Hepatocyte (in vitro differentiated cells): Measurements from ENCODE around the gene TRAPPC3L. TPM values are rescaled to one million over a fixed set of nuclear protein-coding genes. Genes with fewer than 3 reads are reported as not detected.
A peak's percentile ranks its signal among the peaks of the same experiment; 100 is the strongest.

Experiments
- DNase-seq: peaks from one replicate; pipeline ENCODE4 v3.0.0-alpha.2; 2016; ENCODE audit warnings: low spot score
- H2AFZ ChIP-seq: fragments of 200-600 bp; sonication (generic); 2 replicates; pipeline ENCODE4 v1.6.0; 2016; ENCODE audit warnings: antibody characterized with exemption, mild to moderate bottlenecking
- H3K27ac ChIP-seq: fragments of 200-600 bp; sonication (generic); 2 replicates; pipeline ENCODE4 v1.5.1; 2016; ENCODE audit warnings: mild to moderate bottlenecking
- H3K27me3 ChIP-seq: fragments of 200-600 bp; sonication (generic); 2 replicates; pipeline ENCODE4 v1.6.1; 2016
- H3K36me3 ChIP-seq: fragments of 200-600 bp; sonication (generic); replicated peaks from 2 replicates; pipeline ENCODE4 v1.5.1; 2016; ENCODE audit warnings: low read depth; ENCODE audit not compliant: insufficient read depth
- H3K4me1 ChIP-seq: fragments of 200-600 bp; sonication (generic); 2 replicates; pipeline ENCODE4 v1.5.1; 2016; ENCODE audit warnings: mild to moderate bottlenecking, moderate library complexity; ENCODE audit not compliant: insufficient read depth
- H3K4me2 ChIP-seq: fragments of 200-600 bp; sonication (generic); 2 replicates; pipeline ENCODE4 v1.6.0; 2016
- H3K4me3 ChIP-seq: fragments of 200-600 bp; sonication (generic); 2 replicates; pipeline ENCODE4 v1.5.1; 2016; ENCODE audit warnings: mild to moderate bottlenecking
- H3K79me2 ChIP-seq: fragments of 200-600 bp; sonication (generic); 2 replicates; pipeline ENCODE4 v1.6.0; 2017; ENCODE audit warnings: mild to moderate bottlenecking
- H3K9me2 ChIP-seq: fragments of 200-600 bp; sonication (generic); replicated peaks from 2 replicates; pipeline ENCODE4 v1.6.0; 2017; ENCODE audit warnings: mild to moderate bottlenecking; ENCODE audit not compliant: insufficient read depth
- H3K9me3 ChIP-seq: fragments of 200-600 bp; sonication (generic); 2 replicates; pipeline ENCODE4 v1.5.1; 2016; ENCODE audit warnings: low read depth, mild to moderate bottlenecking
- H4K20me1 ChIP-seq: fragments of 200-600 bp; sonication (generic); 2 replicates; pipeline ENCODE4 v1.6.0; 2016; ENCODE audit warnings: mild to moderate bottlenecking; ENCODE audit not compliant: insufficient read depth, poor library complexity, severe bottlenecking
- EZH2 ChIP-seq: fragments of 200-600 bp; sonication (generic); IDR thresholded peaks from 2 replicates; pipeline ENCODE4 v1.6.1; 2016; ENCODE audit warnings: antibody characterized with exemption, mild to moderate bottlenecking, borderline replicate concordance
- EZH2phosphoT487 ChIP-seq: fragments of 200-600 bp; sonication (generic); IDR thresholded peaks from one replicate; pipeline ENCODE4 v1.6.1; 2018; ENCODE audit warnings: antibody characterized with exemption, mild to moderate bottlenecking, low read depth, moderate library complexity; ENCODE audit not compliant: unreplicated experiment, severe bottlenecking
- WGBS: methylation state at CpG from one replicate; pipeline ENCODE4 v1.1.6; 2016; ENCODE audit warnings: low lambda C conversion rate; ENCODE audit errors: missing lambda C conversion rate; 5-methylcytosine and 5-hydroxymethylcytosine counted together
- polyA plus RNA-seq: library from polyadenylated mRNA; unstranded; fragments of >200 nt; fragmentation: Nextera tagmentation; extraction: Ambion mirVana; gene quantifications from 2 replicates; pipeline ENCODE4 v1.2.1, GENCODE V29; 2016
- total RNA-seq: library from RNA; depleted of rRNA; stranded (reverse); fragments of >200 nt; gene quantifications from 2 replicates; pipeline ENCODE4 v1.2.3, GENCODE V29; 2014
- TF ChIP-seq, protein P1 (sequence below): fragments of 200-600 bp; sonication (generic); IDR thresholded peaks from 2 replicates; pipeline ENCODE4 v1.5.1; 2016; ENCODE audit warnings: antibody characterized with exemption, mild to moderate bottlenecking; ENCODE audit not compliant: poor library complexity

Gene TRAPPC3L
- total and polyA plus RNA-seq, 2 experiments from 2014 or later = 0.40 to 1.2 TPM

DNA sequence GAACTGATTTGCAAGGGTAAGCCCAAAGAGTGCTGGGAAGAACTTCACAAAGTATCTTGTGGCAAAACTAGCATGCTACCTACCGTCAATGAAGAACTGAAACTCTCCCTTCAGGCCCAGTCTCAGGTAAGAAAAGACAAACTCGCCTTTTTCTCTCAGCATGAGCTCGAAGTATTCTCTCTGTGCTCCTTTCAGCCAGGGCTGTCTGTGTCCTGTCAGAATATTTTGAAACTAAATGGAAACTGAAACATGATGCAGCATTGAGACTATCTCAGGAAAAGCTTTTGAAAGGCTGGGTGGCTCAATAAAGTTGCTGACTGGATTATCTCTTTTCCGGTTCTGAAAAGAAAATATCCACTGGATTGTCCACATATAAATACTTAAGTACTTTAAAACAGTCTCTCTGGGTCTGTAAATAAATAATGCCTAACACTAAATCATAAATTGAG is 33.3 kb downstream of the TRAPPC3L start:
- H3K4me2 ChIP-seq = peak overlapping the region; percentile 66
- TF ChIP-seq, protein P1, sequence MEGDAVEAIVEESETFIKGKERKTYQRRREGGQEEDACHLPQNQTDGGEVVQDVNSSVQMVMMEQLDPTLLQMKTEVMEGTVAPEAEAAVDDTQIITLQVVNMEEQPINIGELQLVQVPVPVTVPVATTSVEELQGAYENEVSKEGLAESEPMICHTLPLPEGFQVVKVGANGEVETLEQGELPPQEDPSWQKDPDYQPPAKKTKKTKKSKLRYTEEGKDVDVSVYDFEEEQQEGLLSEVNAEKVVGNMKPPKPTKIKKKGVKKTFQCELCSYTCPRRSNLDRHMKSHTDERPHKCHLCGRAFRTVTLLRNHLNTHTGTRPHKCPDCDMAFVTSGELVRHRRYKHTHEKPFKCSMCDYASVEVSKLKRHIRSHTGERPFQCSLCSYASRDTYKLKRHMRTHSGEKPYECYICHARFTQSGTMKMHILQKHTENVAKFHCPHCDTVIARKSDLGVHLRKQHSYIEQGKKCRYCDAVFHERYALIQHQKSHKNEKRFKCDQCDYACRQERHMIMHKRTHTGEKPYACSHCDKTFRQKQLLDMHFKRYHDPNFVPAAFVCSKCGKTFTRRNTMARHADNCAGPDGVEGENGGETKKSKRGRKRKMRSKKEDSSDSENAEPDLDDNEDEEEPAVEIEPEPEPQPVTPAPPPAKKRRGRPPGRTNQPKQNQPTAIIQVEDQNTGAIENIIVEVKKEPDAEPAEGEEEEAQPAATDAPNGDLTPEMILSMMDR = no peak
- TF ChIP-seq EZH2 (no peak), EZH2phosphoT487 (no peak)
- WGBS = 36% methylated on average over 4 of the region's 4 CpGs

DNA sequence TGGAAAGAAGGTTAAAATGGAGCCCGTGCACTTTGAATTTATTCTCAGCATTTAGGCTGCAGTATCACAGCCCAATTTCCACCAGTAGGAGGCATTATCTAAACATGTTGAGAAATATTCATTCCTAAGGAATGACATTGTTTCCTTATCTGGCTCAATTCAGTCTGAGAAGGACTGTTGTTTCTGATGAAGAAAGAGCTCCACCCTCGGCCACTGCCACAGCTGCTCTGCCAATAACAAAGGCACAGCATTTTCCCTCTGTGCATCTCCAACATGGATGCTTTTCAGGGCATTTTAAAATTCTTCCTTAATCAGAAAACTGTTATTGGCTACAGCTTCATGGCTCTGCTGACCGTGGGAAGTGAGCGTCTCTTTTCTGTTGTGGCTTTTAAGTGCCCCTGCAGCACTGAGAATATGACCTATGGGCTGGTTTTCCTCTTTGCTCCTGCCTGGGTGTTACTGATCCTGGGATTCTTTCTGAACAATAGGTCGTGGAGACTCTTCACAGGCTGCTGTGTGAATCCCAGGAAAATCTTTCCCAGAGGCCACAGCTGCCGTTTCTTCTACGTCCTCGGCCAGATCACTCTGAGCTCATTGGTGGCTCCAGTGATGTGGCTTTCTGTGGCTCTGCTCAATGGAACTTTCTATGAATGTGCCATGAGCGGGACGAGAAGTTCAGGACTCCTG is 33.9 kb downstream of the TRAPPC3L start, which contains the start of gene CALHM5:
TSS of gene CALHM5 (plus strand) at position 216 of the 687 bp plus-strand sequence. CDS start at position 274, 58 bp downstream.
- Histone ChIP-seq H3K4me3 (peak within 1 kb of the TSS; percentile 5), H3K9me3 (no peaks in the 10 kb centered on the region), H3K4me1 (no peaks in the 10 kb centered on the region), H3K27ac (peak within 1 kb of the TSS; percentile 77), H2AFZ (peak within 1 kb of the TSS; percentile 50), H3K9me2 (no peaks in the 10 kb centered on the region), H3K27me3 (no peaks in the 10 kb centered on the region), H3K79me2 (no peaks in the 10 kb centered on the region), H3K36me3 (no peaks in the 10 kb centered on the region), H4K20me1 (no peaks in the 10 kb centered on the region), H3K4me2 (peak within 1 kb of the TSS; percentile 66)
- 27% methylated on average over 10 of the region's 10 CpGs for WGBS
- DNase-seq = peak; percentile 68
- TF ChIP-seq EZH2phosphoT487 = no peak
- TF ChIP-seq, protein P1 = peak; percentile 59

More for the DNA sequence above, 33.3 kb downstream of the TRAPPC3L start:
- Histone ChIP-seq H3K9me3 (no peaks in the 10 kb centered on the region), H4K20me1 (no peaks in the 10 kb centered on the region), H3K36me3 (no peaks in the 10 kb centered on the region), H2AFZ (peak overlapping the region; percentile 50), H3K9me2 (no peaks in the 10 kb centered on the region), H3K4me3 (peak overlapping the region; percentile 5), H3K27ac (peak overlapping the region; percentile 77), H3K27me3 (no peaks in the 10 kb centered on the region), H3K79me2 (no peaks in the 10 kb centered on the region), H3K4me1 (no peaks in the 10 kb centered on the region)
- no peak for DNase-seq

DNA sequence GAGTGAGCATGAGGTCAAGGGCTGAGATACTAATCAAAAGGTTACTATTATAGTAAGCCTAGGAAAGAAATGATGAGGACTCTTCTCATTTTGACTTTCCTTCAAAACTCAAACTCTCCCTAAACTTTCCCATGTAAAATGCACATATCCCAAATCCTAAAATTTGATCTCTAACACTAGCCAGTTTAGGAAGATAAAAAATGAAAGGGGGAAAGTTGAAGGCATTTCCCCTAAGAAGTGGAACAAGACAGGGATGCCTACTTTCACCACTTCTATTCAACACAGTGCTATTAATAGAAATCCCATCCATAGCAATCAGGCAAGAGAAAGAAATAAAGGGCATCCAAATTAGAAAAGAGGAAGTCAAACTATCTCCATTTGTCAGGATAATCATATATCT is 37.0 kb downstream of the TRAPPC3L start:
- Histone ChIP-seq H3K27me3 (no peaks in the 10 kb centered on the region), H3K27ac (no peak overlapping the region), H3K4me1 (no peaks in the 10 kb centered on the region), H3K9me2 (no peaks in the 10 kb centered on the region), H3K9me3 (no peaks in the 10 kb centered on the region), H4K20me1 (no peaks in the 10 kb centered on the region), H3K4me2 (no peak overlapping the region), H2AFZ (no peak overlapping the region), H3K4me3 (no peak overlapping the region), H3K36me3 (no peaks in the 10 kb centered on the region), H3K79me2 (no peaks in the 10 kb centered on the region)
- no peak for DNase-seq
- TF ChIP-seq EZH2phosphoT487 = no peak
- TF ChIP-seq, protein P1 = no peak
- no peak for TF ChIP-seq EZH2
